ENCODE results near the gene GMPS. TPM values are rescaled to one million over a fixed set of nuclear protein-coding genes. Genes with fewer than 3 reads are reported as not detected.
"Not testable (repeated sequence)": the region's sequence is repeated elsewhere in the genome, so short reads cannot be mapped to it uniquely, and the experiment has no call there.

Gene GMPS
- 56.0 to 66.8 TPM (median 56.4 TPM) in 3 replicates for total RNA-seq
- long read RNA-seq, full-length matches to known transcripts = 81 of 87 reads
- long read RNA-seq, partial matches to known transcripts = 2 of 87 reads
- long read RNA-seq, other reads (novel, unspliced or antisense) = 4 of 87 reads

DNA sequence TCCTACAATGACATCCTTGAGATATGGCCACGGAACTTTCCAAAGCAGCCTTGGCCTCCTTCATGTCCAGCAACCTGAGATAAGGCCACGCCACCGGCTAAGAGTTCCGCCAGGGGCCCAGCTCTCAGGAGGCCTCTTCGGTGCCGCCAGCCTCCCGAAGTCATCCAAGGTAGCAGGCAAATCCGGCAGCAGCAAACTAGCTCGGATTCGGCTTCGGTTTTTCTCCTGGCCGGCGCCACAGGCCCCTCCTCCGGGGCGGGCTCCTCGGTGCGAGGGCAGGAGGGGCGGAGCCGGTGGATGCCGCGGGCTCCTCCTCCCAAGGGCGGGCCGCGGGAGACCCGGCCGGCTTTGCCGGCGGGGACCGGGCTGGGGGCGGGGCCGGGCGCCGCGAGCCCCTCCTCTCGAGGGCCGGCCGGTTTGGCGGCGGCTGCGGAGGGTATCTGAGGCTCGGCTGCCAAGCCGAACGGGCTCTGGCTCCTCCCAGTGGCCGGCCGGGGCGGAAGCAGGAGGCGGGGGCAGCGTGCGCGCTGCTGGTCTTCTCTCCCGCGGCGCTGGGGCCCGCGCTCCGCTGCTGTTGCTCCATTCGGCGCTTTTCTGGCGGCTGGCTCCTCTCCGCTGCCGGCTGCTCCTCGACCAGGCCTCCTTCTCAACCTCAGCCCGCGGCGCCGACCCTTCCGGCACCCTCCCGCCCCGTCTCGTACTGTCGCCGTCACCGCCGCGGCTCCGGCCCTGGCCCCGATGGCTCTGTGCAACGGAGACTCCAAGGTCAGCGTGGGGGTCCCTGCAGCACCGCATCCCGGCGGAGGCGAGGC is at the start of gene GMPS:
GMPS (plus strand) TSS at position 518 of the 812 bp plus-strand sequence; CDS start at position 739, 221 bp downstream.
- Mint-ChIP-seq H3K4me3 (ENCODE audit: unreplicated experiment) (peak within 1 kb of the TSS; percentile 82), H3K27me3 (ENCODE audit: low read depth) (no peaks in the 10 kb centered on the region), H3K4me1 (ENCODE audit: low read depth) (peaks cover 30% of the 10 kb centered on the region), H3K27ac (ENCODE audit: unreplicated experiment) (peak within 1 kb of the TSS; percentile 96), H3K9me3 (ENCODE audit: low read depth) (no peaks in the 10 kb centered on the region), H3K36me3 (ENCODE audit: low read depth) (no peaks in the 10 kb centered on the region)
- DNase-seq (ENCODE audit: low spot score) = peak; percentile 98
- peak; percentile 78 for TF ChIP-seq CTCF (IDR thresholded peaks at IDR 0.05)

DNA sequence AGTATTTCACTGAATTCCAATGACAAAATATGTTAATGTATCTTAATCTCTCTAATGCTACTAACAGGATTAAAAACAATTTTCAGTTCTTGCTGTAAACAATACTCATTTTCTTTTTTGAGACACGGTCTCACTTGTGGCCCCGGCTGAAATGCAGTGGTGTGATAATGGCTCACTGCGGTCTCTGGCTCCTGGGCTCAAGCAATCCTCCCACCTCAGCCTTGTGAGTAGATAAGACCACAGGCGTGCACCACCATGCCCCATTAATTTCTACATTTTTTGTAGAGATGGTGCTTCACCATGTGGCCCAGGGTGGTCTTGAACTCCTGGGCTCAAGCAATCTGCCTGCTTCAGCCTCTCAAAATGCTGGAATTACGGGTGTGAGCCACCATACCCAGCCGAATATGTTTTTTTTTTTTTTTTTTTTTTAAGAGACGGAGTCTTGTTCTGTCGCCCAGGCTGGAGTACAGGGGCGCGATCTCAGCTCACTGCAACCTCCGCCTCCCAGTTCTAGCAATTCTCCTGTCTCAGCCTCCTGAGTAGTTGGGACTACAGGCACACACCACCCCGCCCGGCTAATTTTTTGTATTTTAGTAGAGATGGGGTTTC is 41.9 kb upstream of the GMPS start:
- not testable (repeated sequence) for H3K4me1 Mint-ChIP-seq (ENCODE audit: low read depth); H3K9me3 Mint-ChIP-seq (ENCODE audit: low read depth); DNase-seq (ENCODE audit: low spot score); H3K36me3 Mint-ChIP-seq (ENCODE audit: low read depth); H3K27ac Mint-ChIP-seq (ENCODE audit: unreplicated experiment); H3K4me3 Mint-ChIP-seq (ENCODE audit: unreplicated experiment); H3K27me3 Mint-ChIP-seq (ENCODE audit: low read depth)

- no peak for DNase-seq (ENCODE audit: low spot score)
- H3K36me3 Mint-ChIP-seq (ENCODE audit: low read depth) = no peaks in the 10 kb centered on the region
- H3K27me3 Mint-ChIP-seq (ENCODE audit: low read depth) = no peaks in the 10 kb centered on the region
- no peak overlapping the region for H3K27ac Mint-ChIP-seq (ENCODE audit: unreplicated experiment)
- no peaks in the 10 kb centered on the region for H3K9me3 Mint-ChIP-seq (ENCODE audit: low read depth)
- no peak for TF ChIP-seq CTCF (IDR thresholded peaks at IDR 0.05)
- H3K4me3 Mint-ChIP-seq (ENCODE audit: unreplicated experiment) = no peak overlapping the region
- peaks cover 6% of the 10 kb centered on the region for H3K4me1 Mint-ChIP-seq (ENCODE audit: low read depth)
Measured at GRCh38 chr3:155835341-155836071, 34.9 kb upstream of the GMPS start.

GRCh38 chr3:155843569-155843968 is 26.9 kb upstream of the GMPS start:
- Mint-ChIP-seq H3K27me3 (ENCODE audit: low read depth) (no peaks in the 10 kb centered on the region), H3K36me3 (ENCODE audit: low read depth) (peaks cover 4% of the 10 kb centered on the region), H3K27ac (ENCODE audit: unreplicated experiment) (no peak overlapping the region), H3K4me3 (ENCODE audit: unreplicated experiment) (no peak overlapping the region), H3K4me1 (ENCODE audit: low read depth) (peaks cover 31% of the 10 kb centered on the region), H3K9me3 (ENCODE audit: low read depth) (no peaks in the 10 kb centered on the region)
- no peak for DNase-seq (ENCODE audit: low spot score)
- TF ChIP-seq CTCF (IDR thresholded peaks at IDR 0.05) = no peak

DNA sequence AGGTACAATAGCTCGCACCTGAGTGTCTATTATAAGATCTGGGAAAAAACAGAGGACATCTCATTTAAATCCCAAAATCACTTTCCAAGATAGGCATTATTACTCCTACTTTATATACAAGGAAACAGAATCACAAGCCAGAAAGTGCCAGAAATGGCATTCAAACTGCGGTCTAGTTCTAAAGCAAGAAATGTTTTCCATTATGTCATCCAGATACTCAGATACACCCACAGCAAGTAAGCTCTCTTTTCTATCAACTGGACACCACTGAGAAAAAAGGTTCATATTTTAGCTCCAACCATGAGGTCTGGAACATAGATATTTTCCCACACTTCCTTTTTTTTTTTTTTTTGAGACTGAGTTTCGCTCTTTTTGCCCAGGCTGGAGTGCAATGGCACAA is 24.3 kb upstream of the GMPS start:
- no peak for DNase-seq (ENCODE audit: low spot score)
- no peak overlapping the region for H3K4me3 Mint-ChIP-seq (ENCODE audit: unreplicated experiment)
- peak overlapping the region; percentile 27 for H3K27ac Mint-ChIP-seq (ENCODE audit: unreplicated experiment)
- no peak for TF ChIP-seq CTCF (IDR thresholded peaks at IDR 0.05)
- peaks cover 4% of the 10 kb centered on the region for H3K36me3 Mint-ChIP-seq (ENCODE audit: low read depth)
- no peaks in the 10 kb centered on the region for H3K27me3 Mint-ChIP-seq (ENCODE audit: low read depth)
- H3K4me1 Mint-ChIP-seq (ENCODE audit: low read depth) = peaks cover 45% of the 10 kb centered on the region
- H3K9me3 Mint-ChIP-seq (ENCODE audit: low read depth) = no peaks in the 10 kb centered on the region
